Fibroblast of skin of abdomen (primary cell): ENCODE results near the gene GANAB. TPM values are rescaled to one million over a fixed set of nuclear protein-coding genes. Genes with fewer than 3 reads are reported as not detected.
A peak's percentile ranks its signal among the peaks of the same experiment; 100 is the strongest.
"Not testable (repeated sequence)": the region's sequence is repeated elsewhere in the genome, so short reads cannot be mapped to it uniquely, and the experiment has no call there.

Experiments
- DNase-seq: peaks from one replicate; pipeline ENCODE4 v3.0.0-alpha.2; 2013
- polyA plus RNA-seq, 2 experiments: library from polyadenylated mRNA; unstranded; fragments of 120-200 nt; gene quantifications; one replicate each; pipeline ENCODE4 v1.2.1, GENCODE V29; 2013; ENCODE audit not compliant: insufficient read length in 2 of 2

Gene GANAB
- polyA plus RNA-seq (2013, experiment 1 of 2; ENCODE audit: insufficient read length) = 551 TPM
- polyA plus RNA-seq (2013, experiment 2 of 2; ENCODE audit: insufficient read length) = 515 TPM

DNA sequence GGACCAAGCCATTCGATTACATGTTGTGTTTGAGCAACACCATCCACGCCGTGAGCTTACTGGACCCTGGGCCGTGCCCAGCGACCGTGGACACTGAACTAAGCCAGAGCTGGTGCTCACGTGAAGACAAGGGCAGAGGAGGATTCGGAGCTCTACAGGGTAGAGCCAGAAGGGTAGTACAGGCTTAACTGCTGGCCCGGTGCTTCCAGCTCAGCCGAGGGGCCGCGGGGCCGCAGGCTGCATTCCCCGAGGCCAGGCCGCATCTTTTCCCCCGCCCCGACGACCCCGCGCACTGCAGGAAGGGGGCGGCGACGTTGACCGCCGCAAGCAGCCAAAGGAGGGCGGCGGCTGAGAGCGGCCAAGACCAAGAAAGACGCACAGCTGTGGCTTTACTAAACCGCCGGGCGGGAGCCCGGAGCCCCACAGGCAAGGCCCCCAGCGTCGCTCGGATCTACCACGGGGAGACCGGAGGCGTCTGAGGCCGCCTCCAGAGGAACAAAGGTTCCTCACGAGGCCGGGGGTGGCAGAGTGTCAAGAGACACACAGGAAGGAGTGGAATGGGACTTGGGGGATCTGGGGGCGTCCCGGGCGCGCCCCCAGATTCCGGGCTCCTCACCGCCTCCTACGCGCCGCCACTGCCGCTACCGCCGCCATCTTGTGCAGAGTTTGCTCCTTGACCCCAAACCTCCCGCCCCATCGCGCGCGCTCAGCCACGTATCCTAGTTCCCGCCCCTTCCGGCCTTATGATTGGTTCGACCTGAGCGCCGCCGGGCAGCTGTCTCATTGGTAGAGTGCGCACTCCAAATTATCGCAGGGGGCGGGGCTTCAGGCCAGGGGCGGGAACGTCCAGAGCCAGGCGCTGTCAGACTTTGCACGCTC, at the start of gene GANAB:
Gene GANAB (minus strand): TSS at position 668 of the 879 bp plus-strand sequence. CDS start 14 bp downstream, at position 654.
- DNase-seq = peak; percentile 97

DNA sequence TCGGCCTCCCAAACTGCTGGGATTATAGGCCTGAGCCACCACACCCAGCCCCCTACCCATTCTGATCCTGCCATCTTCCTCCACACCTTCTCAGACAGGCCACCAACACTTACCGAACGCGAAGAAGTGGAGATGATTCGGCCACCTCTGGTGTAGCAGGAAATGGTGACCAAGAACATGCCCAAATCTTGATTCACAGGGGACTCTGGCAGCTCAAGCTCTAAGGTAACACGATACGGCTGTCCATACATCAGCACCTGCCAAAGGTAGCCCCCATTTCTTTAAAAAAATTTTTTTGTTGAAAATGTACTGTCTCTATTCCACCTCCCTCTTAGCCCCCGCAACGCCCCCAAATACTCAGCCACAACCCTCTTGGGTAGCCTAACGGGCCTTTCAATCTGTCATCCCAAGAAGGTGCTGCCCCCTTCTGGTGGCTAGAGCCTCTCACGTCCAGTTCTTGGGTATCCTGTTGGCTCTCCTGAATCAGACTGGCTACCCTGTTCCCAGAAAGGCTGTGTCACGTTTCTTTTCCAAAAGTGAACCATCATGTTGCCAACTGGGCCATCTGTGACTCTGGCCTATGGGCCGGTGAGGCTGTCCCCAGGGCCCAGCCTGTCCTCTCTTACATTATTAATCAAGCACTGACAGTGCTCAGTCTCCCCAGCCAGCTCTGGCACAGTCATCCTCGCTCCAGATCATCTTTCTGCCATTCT, 48.2 kb upstream of the GANAB start:
- DNase-seq = peak; percentile 71

DNA sequence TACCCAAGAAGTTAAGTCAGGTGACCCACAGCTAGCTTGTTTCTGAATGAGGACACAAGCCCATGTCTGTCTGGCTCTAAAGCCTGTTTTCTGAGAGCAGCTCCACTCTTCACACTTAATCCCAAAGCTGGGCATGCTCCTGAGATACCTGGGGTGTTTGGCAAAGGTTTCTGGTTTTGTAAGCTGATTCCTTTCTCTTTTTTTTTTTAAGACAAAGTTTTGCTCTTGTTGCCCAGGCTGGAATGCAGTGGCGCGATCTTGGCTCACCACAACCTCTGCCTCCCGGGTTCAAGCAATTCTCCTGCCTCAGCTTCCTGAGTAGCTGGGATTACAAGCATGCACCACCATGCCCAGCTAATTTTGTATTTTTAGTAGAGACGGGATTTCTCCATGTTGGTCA, 47.2 kb upstream of the GANAB start:
- not testable (repeated sequence) for DNase-seq

DNA sequence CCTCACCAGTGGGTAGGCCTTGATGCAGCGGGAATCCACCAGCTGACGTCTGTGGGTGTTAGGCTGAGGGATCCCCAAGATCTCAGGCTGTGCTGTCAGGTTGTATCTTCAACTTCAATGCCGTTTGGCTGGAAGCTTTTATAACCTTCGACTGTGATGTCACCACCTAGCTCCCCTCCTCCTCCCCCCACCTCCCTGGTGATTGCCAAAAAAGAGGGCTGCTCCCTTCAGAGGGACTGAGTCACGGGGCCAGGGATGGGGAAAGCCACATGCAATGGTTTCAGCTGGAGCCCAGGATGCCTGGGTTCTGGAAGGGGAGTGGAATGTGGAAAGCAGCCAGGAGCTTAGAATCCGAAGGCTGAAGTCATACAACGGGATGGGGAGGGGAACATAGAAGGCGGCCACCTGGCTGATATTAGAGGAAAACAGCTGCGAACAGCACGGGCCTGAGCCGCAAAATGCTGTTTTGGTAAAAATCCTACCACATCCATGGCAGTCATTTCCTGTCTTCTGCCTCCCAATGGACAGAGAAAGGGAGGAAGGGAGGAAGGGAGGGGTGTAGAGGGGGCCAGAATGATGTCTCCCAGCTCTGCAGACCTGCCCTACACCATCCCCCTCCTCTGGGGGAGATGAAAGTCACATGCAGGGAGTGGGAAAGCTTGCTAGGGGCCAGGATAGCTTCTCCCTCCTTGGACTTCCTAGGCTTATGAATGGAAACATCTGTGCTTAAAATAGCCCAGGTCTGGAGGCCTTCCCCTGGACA, 43.2 kb upstream of the GANAB start, which contains the start of gene LRRN4CL:
Gene LRRN4CL (minus strand): TSS at position 110 of the 763 bp plus-strand sequence. CDS start 1,022 bp downstream, outside the sequence.
- peak; percentile 97 for DNase-seq

DNA sequence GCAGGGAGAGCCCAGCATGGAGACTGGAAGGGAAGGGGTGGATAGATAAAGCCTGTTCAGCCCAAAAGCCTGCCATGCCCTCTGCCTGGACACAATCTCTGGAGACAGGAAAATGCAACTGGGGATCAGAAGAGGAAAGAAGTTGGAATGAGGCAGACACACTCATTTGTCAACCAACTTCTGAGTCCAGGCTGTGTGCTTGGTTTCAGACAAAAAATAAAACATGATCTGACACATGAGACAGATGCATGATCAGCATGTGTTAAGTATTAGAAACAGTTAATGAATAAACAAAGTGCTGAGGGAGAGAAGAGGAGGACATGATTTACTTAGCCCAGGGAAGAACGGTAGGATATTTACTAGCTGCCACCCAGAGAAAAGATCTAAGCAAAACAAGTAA, 42.1 kb upstream of the GANAB start:
- DNase-seq = no peak

DNA sequence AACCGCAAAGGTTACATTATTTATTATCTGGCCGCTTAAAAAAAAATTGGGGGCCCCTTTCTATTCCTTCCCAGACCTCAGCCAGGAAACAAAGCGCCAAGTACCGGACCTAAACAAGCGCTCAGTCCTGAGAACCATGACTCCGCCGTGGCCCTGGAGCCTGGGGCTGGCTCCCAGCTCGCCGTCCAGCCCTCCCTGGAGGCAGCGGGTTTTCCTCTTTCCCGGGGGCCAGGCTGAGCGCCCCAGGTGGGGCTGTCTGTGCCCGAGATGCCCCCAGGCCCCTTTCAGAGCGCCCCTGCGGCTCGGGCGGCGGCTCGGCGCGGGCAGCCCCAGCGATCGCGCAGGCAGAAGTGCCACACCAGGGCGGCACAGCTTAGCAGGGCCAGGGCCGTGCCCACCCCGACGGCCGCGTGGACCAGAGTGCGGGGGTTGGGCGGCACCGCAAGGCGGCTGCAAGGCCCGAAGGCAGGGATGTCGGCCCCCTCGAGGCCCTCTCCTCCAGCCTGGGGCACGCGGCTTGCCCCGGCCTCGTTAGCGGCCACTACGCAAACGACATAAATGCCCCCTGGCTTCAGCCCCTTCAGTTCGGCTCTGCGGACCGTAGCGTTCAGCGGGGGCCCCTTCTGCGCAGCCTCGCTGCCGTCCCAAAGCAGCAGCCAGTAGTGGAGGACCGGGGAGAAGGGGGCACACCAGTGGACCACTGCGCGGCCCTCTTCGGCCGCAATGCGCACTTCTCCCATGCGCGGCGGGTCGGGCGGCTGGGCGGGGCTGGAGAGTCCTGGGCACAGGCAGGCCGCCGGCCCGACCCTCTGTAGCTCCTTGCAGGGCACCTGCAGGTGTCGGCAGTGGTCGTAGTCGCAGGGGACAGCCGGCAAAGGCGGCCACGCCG, 41.3 kb upstream of the GANAB start:
- no peak for DNase-seq

DNA sequence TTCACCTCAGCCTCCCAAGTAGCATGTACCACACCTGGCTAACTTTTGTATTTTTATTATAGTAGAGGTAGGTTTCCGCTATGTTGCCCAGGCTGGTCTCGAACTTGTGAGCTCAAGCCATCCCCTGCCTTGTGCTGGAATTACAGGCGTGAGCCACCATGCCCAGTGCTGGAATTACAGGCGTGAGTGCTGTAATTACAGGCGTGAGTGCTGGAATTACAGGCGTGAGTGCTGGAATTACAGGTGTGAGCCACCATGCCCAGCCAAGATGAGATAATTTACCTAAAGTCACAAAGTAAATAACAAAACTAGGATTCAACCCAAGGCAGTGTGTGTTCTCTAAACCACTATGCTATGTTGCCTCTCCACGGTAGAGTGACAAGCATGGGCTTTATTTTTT, 36.1 kb upstream of the GANAB start:
- DNase-seq = no peak

DNA sequence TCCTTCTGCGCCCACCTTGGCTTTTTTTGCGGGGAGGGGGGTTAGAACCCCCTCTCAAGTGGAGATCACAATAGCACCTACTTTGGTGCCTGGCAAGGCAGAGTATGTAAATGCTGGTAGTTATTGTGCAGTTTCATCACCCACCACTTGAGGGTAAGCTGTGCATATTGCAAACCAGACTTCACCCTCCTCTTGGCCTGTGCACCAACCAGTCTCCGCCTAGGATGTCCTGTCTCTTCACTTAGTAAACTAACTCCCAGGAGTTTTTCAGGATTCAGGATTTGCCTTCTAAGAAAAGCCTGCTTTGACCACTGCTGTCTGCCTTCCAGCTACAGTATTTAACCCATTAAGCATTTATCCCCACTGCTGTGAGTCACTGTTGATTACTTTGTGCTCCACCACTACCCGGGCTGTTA, 34.4 kb upstream of the GANAB start:
- peak; percentile 78 for DNase-seq

DNA sequence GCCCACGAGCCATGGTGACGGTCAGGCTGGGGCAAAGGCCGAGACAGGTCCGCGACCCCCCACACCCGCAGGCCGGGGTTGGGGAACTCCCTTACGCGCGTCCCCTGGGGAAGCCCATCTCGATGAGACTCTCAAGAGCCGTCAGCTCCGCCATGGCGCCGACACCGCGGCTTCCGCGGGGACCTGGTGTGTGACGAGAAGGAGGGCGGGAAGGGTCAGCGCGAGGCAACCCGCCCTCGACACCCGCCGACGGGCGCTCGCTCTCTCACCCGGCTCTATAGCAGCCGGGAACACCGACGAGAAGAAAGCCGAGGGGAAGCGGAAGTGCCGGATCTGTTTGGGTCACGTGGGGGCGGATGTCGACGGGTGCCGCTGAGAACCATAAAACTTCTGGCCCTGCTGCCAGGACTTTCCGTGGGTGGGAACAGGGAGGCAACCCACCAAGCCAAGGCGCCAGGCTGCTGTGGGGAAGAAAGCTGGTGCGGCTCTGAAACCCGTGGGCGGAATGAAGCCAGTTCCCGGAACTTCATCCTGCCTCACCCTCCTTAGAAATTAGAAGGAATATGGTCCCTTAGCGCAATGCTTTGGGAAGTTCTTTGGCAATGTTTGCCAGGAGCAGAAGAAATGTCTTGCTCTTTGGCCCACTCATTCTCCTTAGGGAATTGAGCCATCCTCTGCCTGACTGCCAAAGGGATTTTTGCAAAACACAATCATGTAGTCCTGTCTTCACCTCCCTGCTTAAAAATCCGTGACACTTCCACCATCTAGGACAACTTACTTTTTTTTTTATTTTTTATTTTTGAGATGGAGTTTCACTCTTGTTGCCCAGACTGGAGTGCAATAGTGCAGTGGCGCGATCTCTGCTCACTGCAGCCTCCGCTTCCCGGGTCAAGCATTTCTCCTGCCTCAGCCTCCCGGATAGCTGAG, 32.6 kb upstream of the GANAB start, which contains the start of gene UBXN1:
Gene UBXN1 (minus strand): TSS at position 304 of the 927 bp plus-strand sequence. CDS start 150 bp downstream, at position 154.
- peak; percentile 87 for DNase-seq

DNA sequence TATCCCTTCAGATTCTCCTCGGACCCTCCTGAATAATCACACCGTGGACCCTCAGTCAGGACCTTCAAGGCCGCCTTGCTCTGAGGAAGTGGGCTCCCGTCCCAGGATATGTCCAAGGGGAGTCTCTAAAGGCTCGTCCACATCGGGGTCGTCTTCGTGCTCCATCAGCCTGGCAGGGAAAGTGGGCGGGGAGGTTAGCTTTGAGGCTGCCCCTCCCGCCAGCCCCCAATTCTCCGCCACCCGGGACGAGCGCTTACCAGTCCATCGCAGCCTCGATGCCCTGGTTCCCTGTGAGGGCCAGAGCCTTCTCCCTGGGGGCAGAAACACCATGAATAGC, 32.0 kb upstream of the GANAB start:
- DNase-seq = no peak

DNA sequence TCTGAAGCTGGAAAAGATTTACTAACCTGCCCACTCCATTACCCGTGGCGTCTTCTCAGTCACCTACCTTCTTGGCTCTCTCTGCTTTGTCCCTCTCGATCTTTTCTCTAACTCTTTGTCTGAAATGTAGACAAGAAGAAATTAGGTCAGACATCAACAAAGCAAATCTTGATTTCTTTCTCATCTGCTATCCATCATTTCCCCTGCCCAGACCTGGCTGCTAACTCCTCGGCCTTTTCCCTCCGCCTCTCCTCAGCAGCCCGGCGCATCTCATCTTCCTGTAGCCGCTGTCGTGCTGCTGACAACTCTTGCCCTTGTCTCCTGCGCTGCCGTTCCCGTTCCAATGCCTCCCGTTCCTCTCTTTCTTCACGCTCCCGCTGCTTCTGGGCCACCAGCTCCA, 31.3 kb upstream of the GANAB start:
- DNase-seq = no peak

DNA sequence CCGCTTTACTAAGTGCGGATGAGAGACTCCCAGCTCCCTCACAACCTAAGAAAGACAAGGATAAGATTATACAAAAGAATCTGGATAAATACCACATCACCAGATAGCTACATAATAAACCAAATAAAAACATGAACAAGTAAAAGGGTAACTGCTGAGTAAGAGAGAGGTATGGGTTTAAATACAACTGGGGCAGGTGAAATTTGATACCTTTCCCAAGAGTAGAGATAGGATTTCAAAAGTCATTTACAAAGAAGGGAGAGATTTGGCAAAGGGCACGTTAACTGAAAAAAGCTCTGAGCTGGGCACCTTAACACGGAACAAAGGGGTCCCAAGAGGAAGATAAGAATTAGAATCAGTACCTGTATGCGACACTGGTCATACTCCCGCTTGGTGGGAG, 30.7 kb upstream of the GANAB start:
- DNase-seq = no peak

DNA sequence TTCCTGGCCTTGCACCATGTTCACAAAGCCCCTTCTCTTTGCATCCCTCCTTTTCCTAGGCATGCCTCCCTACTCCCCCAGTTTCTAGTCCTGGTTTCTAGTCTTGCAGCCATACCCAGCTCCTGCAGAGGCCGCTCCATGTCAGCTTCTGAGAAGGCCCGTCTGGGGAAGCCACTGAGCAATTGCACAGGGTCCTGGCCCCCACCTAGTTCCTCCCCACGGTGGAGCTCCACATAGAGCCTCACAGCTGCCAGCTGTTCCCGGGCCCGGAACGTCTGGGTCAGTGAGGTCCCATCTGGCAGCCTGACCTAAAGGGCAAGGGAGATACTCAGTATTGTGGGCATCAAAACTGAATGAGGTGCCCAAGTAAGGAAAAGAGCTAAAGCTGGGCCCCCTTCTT, 30.3 kb upstream of the GANAB start:
- DNase-seq = no peak

DNA sequence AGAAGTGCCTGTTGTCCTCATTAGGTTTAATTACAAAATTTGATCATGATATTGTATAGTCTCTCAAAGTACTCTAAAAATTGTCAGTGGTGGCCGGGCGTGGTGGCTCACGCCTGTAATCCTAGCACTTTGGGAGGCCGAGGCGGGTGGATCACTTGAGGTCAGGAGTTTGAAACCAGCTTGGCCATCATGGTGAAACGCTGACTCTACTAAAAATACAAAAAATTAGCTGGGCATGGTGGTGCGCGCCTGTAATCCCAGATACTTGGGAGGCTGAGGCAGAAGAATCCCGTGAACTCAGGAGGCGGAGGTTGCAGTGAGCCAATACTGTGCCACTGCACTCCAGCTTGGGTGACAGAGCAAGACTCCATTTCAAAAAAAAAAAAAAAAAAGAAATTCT, 29.0 kb upstream of the GANAB start:
- not testable (repeated sequence) for DNase-seq

DNA sequence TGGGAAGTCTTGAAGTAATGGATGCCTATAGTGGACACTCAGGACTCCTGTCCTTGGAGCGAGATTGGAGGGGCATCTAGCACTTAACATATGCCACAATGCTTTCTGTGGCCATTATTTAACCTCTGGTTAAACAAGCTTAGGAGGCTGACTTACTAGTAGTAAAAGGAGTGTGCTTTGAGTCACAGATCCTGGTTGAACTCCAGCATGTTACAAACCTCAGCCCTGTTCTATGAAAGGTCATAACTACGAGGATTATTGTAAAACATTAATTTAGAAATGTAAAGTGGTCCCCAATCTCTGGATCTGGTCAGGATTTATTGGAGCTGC, 26.7 kb upstream of the GANAB start:
- no peak for DNase-seq

DNA sequence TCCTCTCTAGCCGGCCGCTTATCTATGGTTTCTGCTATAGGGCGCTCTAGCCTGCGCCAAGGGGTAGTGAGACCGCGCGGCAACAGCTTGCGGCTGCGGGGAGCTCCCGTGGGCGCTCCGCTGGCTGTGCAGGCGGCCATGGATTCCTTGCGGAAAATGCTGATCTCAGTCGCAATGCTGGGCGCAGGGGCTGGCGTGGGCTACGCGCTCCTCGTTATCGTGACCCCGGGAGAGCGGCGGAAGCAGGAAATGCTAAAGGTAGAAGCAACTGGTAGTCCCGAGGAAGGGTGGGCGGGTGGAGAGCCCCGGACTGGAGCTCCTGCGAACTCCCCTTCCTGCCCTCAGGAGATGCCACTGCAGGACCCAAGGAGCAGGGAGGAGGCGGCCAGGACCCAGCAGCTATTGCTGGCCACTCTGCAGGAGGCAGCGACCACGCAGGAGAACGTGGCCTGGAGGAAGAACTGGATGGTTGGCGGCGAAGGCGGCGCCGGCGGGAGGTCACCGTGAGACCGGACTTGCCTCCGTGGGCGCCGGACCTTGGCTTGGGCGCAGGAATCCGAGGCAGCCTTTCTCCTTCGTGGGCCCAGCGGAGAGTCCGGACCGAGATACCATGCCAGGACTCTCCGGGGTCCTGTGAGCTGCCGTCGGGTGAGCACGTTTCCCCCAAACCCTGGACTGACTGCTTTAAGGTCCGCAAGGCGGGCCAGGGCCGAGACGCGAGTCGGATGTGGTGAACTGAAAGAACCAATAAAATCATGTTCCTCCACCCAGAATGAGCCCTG, 25.4 kb upstream of the GANAB start, which contains the start of the genes LBHD1 and UQCC3:
Gene LBHD1 (minus strand): TSS at position 660 of the 782 bp plus-strand sequence. CDS start 2,236 bp downstream, outside the sequence.
Gene UQCC3 (plus strand): TSS at position 66 of the 782 bp plus-strand sequence. CDS start 73 bp downstream, at position 139.
- DNase-seq = peak; percentile 87

DNA sequence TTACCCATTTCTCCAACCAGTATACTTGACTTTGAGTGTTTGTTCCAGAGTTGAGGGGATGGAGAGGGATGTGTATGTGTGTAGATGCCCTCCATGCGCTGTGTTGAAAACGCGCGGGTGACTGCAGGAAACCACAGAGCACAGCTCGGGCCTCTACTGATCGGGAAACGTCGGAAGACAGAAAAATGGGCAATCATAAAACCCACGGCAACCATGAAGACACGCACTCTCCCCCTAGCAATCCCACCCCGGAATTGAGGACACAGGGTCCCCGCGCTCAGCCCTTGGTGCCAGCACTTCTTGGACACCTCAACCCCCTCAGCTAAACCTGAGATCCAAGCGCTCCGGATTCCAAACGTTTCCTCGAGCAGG, 24.8 kb upstream of the GANAB start:
- no peak for DNase-seq

DNA sequence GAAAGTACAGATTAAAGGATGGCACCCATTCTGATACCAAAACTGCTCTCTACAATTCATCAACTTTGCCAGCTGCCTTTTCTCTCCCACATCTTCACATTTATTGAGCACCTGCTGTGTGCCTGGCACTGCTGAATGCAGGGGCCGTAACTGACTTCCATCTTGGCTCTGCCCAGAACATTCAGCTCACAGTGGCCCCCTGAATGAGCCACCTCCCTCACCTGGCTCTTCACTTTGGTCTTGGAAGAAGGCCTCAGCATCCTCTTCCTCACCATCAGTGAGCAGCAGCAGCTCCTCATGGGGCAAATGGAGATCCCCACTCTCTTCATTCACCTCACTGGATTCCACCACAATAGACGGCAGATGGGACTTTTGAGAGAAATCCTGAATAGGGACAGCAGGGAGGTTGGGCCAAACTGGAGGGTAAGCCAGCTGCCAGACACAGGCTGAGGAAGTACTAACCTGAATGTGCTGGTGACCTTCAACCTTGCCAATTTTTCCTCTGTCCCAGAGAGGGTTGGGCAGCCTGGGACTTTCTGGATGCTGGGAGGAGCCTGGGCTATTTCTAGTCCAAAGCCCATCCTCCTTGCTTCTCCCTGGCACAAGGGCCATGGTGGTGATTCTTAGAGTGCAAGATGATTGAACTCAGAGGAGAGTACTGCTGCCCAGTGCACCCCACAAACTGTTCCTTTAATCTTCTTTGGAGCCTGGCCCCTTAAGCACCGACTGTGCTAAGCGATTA, 23.2 kb upstream of the GANAB start:
- DNase-seq = no peak

DNA sequence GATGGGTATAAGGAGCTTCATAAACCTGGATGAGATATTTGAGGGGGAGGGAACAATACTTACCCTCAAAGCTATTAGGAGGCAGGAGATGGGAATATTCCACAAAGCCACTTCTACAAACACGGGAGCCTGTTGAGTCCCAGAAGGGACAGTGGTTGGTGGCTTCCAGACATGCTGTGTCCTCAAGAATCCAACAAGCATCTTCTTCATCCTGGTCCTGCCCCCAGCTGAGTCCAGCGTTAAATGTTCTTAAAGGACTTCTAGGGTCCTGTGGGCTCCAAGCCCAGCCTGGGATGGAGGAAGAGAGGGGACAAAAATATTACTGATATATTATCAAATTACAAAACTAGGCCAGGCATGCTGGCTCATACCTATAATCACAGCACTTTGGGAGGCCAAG, 21.0 kb upstream of the GANAB start:
- DNase-seq = no peak
